Neural cell (in vitro differentiated cells): ENCODE data around the gene TMEFF1. TPM values are rescaled to one million over a fixed set of nuclear protein-coding genes. Genes with fewer than 3 reads are reported as not detected.

Source experiments
- H2AFZ ChIP-seq: fragments of 200-600, 300-800 bp; sonication (generic), shearing (Covaris generic); 2 replicates; pipeline ENCODE4 v1.6.0; 2014; ENCODE audit warnings: low read depth, mild to moderate bottlenecking, antibody characterized with exemption, low read length, moderate library complexity
- H3F3A ChIP-seq: fragments of 200-600 bp; shearing (Covaris generic); 2 replicates; pipeline ENCODE4 v1.6.1; 2016; ENCODE audit warnings: mild to moderate bottlenecking, moderate library complexity, mixed read lengths, antibody characterized with exemption, low read length; ENCODE audit not compliant: insufficient read depth, poor library complexity, severe bottlenecking
- H3K27ac ChIP-seq: fragments of 200-600, 300-800 bp; sonication (generic), shearing (Covaris generic); 2 replicates; pipeline ENCODE4 v1.5.1; 2014; ENCODE audit warnings: mild to moderate bottlenecking, low read length, moderate library complexity
- H3K27me3 ChIP-seq: fragments of 300-800, 200-600 bp; sonication (generic), shearing (Covaris generic); 2 replicates; pipeline ENCODE4 v1.6.0; 2014; ENCODE audit warnings: mild to moderate bottlenecking, low read depth, low read length, moderate library complexity; ENCODE audit not compliant: insufficient read depth
- H3K36me3 ChIP-seq: fragments of 300-800, 200-600 bp; sonication (generic), shearing (Covaris generic); 2 replicates; pipeline ENCODE4 v1.5.1; 2014; ENCODE audit warnings: mild to moderate bottlenecking, antibody characterized with exemption, low read length, moderate library complexity; ENCODE audit not compliant: insufficient read depth
- H3K4me2 ChIP-seq: fragments of 300-800, 200-600 bp; sonication (generic), shearing (Covaris generic); 2 replicates; pipeline ENCODE4 v1.6.0; 2014; ENCODE audit warnings: mild to moderate bottlenecking, low read length
- H3K4me3 ChIP-seq: fragments of 300-800, 200-600 bp; sonication (generic), shearing (Covaris generic); 2 replicates; pipeline ENCODE4 v1.5.1; 2014; ENCODE audit warnings: mild to moderate bottlenecking, low read length, moderate library complexity
- H3K79me2 ChIP-seq: fragments of 200-600 bp; shearing (Covaris generic); replicated peaks from 2 replicates; pipeline ENCODE4 v1.6.0; 2014; ENCODE audit warnings: mild to moderate bottlenecking, low read length, moderate library complexity; ENCODE audit not compliant: insufficient read depth
- H3K9ac ChIP-seq: fragments of 300-800, 200-600 bp; sonication (generic), shearing (Covaris generic); 2 replicates; pipeline ENCODE4 v1.6.1; 2016; ENCODE audit warnings: mild to moderate bottlenecking, low read length, mixed read lengths
- H3K9me2 ChIP-seq: fragments of 200-600 bp; shearing (Covaris generic); 2 replicates; pipeline ENCODE4 v1.6.1; 2016; ENCODE audit warnings: mild to moderate bottlenecking, low read length, mixed read lengths; ENCODE audit not compliant: insufficient read depth
- H3K9me3 ChIP-seq: fragments of 200-600, 300-800 bp; sonication (generic), shearing (Covaris generic); 2 replicates; pipeline ENCODE4 v1.6.1; 2016; ENCODE audit warnings: mild to moderate bottlenecking, mixed run types, low read length, moderate library complexity, mixed read lengths
- H4K20me1 ChIP-seq: fragments of 200-600 bp; shearing (Covaris generic); 2 replicates; pipeline ENCODE4 v1.6.1; 2016; ENCODE audit warnings: mild to moderate bottlenecking, mixed run types; ENCODE audit not compliant: insufficient read depth
- CTCF ChIP-seq: fragments of 450-650 bp; IDR thresholded peaks from 2 replicates; pipeline ENCODE4 v1.5.1; 2014; ENCODE audit warnings: antibody characterized with exemption, mild to moderate bottlenecking, moderate library complexity; ENCODE audit not compliant: poor library complexity, severe bottlenecking
- EP300 ChIP-seq: fragments of 450-650 bp; conservative IDR thresholded peaks from 2 replicates; pipeline ENCODE4 v1.6.1; 2014; ENCODE audit warnings: antibody characterized with exemption, mild to moderate bottlenecking, moderate library complexity; ENCODE audit not compliant: poor library complexity, severe bottlenecking
- EZH2 ChIP-seq: fragments of 200-600, 300-800 bp; shearing (Covaris generic), sonication (generic); IDR thresholded peaks from 2 replicates; pipeline ENCODE4 v1.6.1; 2014; ENCODE audit warnings: antibody characterized with exemption, low read length, borderline replicate concordance, mild to moderate bottlenecking; ENCODE audit not compliant: insufficient read depth, poor library complexity, severe bottlenecking
- MXI1 ChIP-seq: fragments of 450-650 bp; conservative IDR thresholded peaks from 2 replicates; pipeline ENCODE4 v1.6.1; 2014; ENCODE audit warnings: antibody characterized with exemption, mild to moderate bottlenecking; ENCODE audit not compliant: poor library complexity, severe bottlenecking
- POLR2AphosphoS5 ChIP-seq: IDR thresholded peaks from 2 replicates; pipeline ENCODE4 v1.6.1; 2012
- RAD21 ChIP-seq: fragments of 450-650 bp; conservative IDR thresholded peaks from 2 replicates; pipeline ENCODE4 v1.6.1; 2014; ENCODE audit warnings: antibody characterized with exemption, mild to moderate bottlenecking, moderate library complexity
- REST ChIP-seq: IDR thresholded peaks from 2 replicates; pipeline ENCODE4 v1.6.1; 2012; ENCODE audit warnings: borderline replicate concordance
- SMC3 ChIP-seq: fragments of 450-650 bp; conservative IDR thresholded peaks from 2 replicates; pipeline ENCODE4 v1.6.1; 2014; ENCODE audit warnings: antibody characterized with exemption, mild to moderate bottlenecking, moderate library complexity; ENCODE audit not compliant: poor library complexity
- TAF1 ChIP-seq: IDR thresholded peaks from 2 replicates; pipeline ENCODE4 v1.6.1; 2012; ENCODE audit warnings: low read depth
- polyA plus RNA-seq: library from polyadenylated mRNA; depleted of rRNA; stranded (reverse); fragments of >200 nt; gene quantifications from 2 replicates; pipeline ENCODE4 v1.2.3, GENCODE V29; 2014

Gene TMEFF1
- polyA plus RNA-seq, 1 donor from 2014 or later, result 273 TPM

GRCh38 chr9:100473276-100474081 lies 530 bp downstream of the TMEFF1 start:
- peaks cover 42% of the 10 kb centered on the region for H3K79me2 ChIP-seq

GRCh38 chr9:100474082-100474923 lies 1.4 kb downstream of the TMEFF1 start:
- Histone ChIP-seq H3K9me3 (no peaks in the 10 kb centered on the region), H3K36me3 (no peaks in the 10 kb centered on the region), H3K9me2 (no peaks in the 10 kb centered on the region), H3F3A (no peaks in the 10 kb centered on the region), H4K20me1 (no peaks in the 10 kb centered on the region), H3K27me3 (no peaks in the 10 kb centered on the region), H3K9ac (peak overlapping the region; percentile 97), H3K27ac (peak overlapping the region; percentile 82), H3K4me3 (peak overlapping the region; percentile 100), H3K4me2 (peak overlapping the region; percentile 100), H2AFZ (peak overlapping the region; percentile 56), H3K79me2 (peaks cover 51% of the 10 kb centered on the region)
- TF ChIP-seq POLR2AphosphoS5 (peak; percentile 34), SMC3 (no peak), TAF1 (no peak), MXI1 (peak; percentile 6)

More at GRCh38 chr9:100473276-100474081, 530 bp downstream of the TMEFF1 start:
- Histone ChIP-seq H3F3A (no peaks in the 10 kb centered on the region), H3K27ac (peak overlapping the region; percentile 82), H3K9ac (peak overlapping the region; percentile 97), H3K27me3 (no peaks in the 10 kb centered on the region), H3K9me2 (no peaks in the 10 kb centered on the region), H3K4me3 (peak overlapping the region; percentile 100), H2AFZ (peak overlapping the region; percentile 56), H3K9me3 (no peaks in the 10 kb centered on the region), H3K4me2 (no peak overlapping the region), H4K20me1 (no peaks in the 10 kb centered on the region), H3K36me3 (no peaks in the 10 kb centered on the region)
- TF ChIP-seq EP300 (no peak), POLR2AphosphoS5 (peak; percentile 14), TAF1 (peak; percentile 14), MXI1 (peak; percentile 62), REST (peak; percentile 68), EZH2 (no peak)

- no peaks in the 10 kb centered on the region for H3F3A ChIP-seq
- H3K9me3 ChIP-seq, result no peaks in the 10 kb centered on the region
- peak overlapping the region; percentile 82 for H3K27ac ChIP-seq
- no peaks in the 10 kb centered on the region for H4K20me1 ChIP-seq
- peaks cover 57% of the 10 kb centered on the region for H3K79me2 ChIP-seq
- peak overlapping the region; percentile 100 for H3K4me3 ChIP-seq
- H3K36me3 ChIP-seq, result no peaks in the 10 kb centered on the region
- H3K9ac ChIP-seq, result peak overlapping the region; percentile 97
- H3K9me2 ChIP-seq, result no peaks in the 10 kb centered on the region
- TF ChIP-seq EZH2 (no peak), MXI1 (no peak), RAD21 (no peak), POLR2AphosphoS5 (no peak), CTCF (no peak), SMC3 (no peak), REST (no peak), EP300 (no peak), TAF1 (no peak)
- peak overlapping the region; percentile 100 for H3K4me2 ChIP-seq
- H3K27me3 ChIP-seq, result no peaks in the 10 kb centered on the region
- peak overlapping the region; percentile 56 for H2AFZ ChIP-seq
Observed at GRCh38 chr9:100474924-100475276, 2.0 kb downstream of the TMEFF1 start.
